GM19023 (cell line): ENCODE data around the gene MTR.
A peak's percentile ranks its signal among the peaks of the same experiment; 100 is the strongest.

Experiments
- ATAC-seq: cut with Tn5 transposase; IDR thresholded peaks from one replicate; pipeline ENCODE4 v1.9.1; 2021; ENCODE audit warnings: mild to moderate bottlenecking, moderate library complexity; ENCODE audit not compliant: unreplicated experiment

Gene MTR

DNA sequence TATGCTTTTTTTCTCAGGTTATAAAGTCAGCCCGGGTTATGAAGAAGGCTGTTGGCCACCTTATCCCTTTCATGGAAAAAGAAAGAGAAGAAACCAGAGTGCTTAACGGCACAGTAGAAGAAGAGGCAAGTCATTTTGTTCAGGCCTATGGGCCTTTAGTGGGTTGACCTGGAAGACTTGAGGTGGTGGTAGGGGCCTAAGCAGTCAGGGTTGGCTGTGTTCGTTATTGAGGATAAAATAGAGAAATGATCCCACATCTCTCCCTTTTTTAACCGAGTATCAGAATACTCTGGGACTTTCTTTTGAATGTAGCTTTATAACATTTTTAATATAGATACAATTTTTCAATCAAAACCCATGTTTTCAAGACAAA is 67.1 kb downstream of the MTR start:
- ATAC-seq, result no peak

GRCh38 chr1:236862615-236863211 is 67.6 kb downstream of the MTR start:
- no peak for ATAC-seq

DNA sequence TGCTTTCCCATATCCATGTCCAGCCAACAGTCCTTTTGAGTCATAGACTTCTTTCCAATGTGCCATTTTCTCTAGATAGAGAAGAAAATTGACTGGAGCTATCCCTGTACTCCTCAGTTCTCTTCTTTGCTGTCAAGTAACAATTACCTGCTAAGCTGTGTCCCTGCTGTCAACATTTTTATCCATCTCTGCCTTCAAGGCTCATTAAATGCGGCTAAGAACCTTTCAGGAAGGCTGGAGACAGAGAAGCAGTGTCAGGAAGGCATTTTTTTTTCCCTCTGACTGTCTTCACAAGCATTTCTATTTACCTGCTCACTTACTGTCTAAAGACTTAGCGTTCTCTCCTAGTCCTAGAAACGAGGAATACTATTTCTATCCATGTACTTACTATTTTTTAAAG is 69.1 kb downstream of the MTR start:
- ATAC-seq, result no peak

- no peak for ATAC-seq
These were observed 70.1 kb downstream of the MTR start for GRCh38 chr1:236864996-236865817.

DNA sequence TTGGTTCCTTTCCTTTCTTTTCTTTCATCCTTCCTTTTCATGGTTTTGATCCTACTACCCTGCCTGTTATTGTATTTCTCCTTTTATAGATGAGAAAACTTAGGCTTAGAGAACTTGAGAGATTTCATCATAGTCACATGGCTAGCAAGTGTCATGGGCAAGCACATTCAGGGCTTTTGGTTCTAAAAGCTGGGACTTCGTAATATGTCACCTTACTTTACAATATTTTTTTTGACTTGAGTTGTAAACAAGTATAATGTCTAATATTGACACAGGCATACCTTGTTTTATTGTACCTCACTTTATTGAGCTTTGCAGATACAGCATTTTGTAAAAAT is 70.7 kb downstream of the MTR start:
- no peak for ATAC-seq

DNA sequence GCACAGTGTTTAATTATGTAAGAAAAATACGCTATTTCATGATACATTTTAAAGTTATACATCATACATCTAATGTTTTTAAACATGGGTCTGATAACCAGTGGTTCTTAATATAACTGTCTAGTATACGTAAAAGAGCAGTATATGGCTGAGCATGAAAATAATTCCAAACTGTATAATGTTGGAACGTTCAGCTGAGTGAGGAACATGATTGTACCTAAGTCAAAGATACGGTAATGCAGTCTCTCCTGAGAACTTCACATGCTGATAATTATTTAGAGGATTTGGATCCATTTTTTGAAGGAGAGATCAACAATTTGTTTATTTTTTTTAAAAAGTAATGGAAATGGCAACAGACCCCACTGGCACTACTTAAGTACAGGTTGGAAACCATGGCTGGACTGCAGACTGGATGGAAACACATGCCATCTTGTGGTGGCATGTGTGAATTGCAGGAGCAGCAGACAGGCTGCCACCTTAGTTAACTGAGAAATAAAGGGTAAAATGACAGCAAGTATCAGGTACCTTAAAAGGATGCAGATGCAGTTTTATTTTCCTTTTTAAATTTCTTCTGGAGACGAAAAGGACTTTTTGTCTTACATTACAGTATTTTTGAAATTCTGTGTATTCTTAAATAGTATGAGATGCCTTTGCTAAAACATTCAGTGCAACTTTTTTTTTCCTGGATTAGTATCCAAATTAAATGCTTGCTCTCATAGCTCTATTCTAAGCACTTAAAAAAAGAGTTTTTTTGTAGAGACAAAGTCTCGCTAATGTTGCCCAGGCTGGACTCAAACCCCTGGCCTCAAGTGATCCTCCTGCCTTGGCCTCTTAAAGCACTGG is 73.8 kb downstream of the MTR start:
- peak; percentile 86 for ATAC-seq

GRCh38 chr1:236869911-236870310 is 74.8 kb downstream of the MTR start:
- ATAC-seq, result no peak

GRCh38 chr1:236870721-236871120 is 75.6 kb downstream of the MTR start:
- ATAC-seq, result no peak

DNA sequence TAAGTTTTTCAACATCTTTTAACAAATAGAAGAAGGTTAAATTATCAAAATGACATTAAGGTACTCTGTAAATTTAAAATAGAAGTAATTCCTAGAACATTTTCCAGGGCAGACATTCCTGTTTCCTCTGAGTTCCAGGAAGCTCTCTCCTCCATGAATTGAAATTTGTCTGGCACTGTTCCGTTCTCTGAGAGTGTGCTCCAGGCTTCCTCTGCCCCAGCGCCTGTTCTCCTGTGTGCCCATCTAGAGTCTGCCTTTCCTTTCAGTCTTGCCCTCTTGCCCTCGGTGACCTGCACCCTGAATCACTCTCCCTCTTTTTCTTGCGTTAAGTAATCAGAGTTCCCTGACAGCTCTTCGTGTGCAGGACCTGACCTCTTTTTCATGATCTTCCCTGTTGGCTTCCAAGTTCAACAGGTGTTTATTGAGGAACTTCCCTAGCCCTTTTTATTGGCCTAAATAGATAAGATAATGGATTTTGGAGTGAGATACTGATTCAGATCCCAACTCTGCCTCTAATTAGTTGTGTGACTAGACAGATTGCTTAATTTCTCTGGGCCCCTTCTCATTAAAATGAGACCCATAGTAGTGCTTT is 77.1 kb downstream of the MTR start:
- ATAC-seq, result no peak

- ATAC-seq, result no peak
These were observed 80.9 kb downstream of the MTR start for GRCh38 chr1:236875975-236876374.

DNA sequence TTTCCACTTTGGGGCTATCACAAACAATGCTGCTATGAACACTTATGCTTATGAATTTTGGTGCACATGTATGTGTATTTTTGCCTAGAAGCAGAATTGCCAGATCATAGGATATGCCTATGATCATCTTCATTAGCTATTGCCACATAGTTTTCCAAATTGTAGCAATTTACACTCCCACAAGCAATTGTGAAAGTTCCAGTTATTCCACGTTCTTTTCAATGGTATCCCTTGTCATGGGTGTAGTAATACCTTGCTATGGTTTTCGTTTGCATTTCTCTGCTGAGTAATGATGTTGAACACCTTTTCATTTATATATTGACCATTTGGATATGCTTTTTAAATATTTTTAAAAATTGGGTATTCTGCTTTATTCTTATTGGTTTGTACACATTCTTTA is 82.6 kb downstream of the MTR start:
- no peak for ATAC-seq

GRCh38 chr1:236880209-236880608 is 85.1 kb downstream of the MTR start:
- no peak for ATAC-seq

DNA sequence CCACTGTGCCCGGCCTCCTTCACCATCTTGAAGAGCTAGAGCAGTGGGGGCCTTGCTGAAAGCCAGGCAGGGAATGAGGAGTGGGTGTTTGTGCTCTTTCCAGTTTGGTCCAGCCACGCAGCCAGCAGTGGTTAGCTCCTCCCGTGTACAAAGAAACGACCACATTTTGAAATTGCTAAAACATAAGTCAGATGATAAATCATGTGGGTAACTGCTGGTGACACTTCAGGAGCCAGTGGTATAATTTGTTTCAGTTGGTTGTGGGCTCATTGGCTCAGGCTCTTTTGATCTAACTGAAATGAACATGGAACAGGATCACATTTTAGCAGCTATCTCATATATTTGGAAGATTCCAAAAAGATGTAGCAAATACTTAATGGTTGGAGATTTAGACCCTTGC is 87.6 kb downstream of the MTR start:
- no peak for ATAC-seq

- no peak for ATAC-seq
These were observed 91.1 kb downstream of the MTR start for GRCh38 chr1:236886199-236886598.

DNA sequence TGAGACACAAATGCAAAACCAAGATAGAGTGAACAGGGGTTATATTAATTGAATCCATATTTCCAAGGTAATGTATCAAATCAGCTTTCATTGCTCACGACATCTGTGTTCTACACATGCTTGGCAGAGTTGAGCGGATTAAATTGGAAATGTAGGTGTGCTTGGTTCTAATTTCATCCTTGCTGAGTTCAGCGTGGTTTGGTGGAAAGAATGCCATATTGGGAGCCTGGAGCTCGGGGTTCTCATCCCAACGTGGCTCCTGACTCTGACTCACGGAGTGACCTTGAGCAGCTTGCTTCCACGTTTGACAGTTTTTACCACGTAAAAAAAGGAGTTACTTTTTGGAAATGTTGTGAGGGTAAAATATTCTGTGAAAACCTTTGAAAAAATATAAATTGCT is 92.0 kb downstream of the MTR start:
- no peak for ATAC-seq

- no peak for ATAC-seq
These were observed 93.0 kb downstream of the MTR start for GRCh38 chr1:236888126-236888525.

DNA sequence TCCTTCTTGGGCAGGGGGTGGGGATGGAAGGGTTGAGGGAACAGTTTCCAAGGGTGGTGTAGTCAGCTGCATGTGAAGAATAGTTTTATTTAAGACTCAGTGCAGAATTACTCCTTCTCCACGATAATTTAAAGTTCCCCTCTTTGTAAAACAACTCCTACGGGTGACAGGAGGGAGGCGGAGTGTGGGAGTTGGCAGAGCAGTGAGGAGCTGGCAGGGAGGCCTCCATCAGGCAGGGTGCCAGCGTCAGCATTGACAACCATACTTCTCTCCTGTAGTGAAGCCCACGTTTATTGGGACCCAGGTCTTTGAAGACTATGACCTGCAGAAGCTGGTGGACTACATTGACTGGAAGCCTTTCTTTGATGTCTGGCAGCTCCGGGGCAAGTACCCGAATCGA is 93.8 kb downstream of the MTR start:
- no peak for ATAC-seq

DNA sequence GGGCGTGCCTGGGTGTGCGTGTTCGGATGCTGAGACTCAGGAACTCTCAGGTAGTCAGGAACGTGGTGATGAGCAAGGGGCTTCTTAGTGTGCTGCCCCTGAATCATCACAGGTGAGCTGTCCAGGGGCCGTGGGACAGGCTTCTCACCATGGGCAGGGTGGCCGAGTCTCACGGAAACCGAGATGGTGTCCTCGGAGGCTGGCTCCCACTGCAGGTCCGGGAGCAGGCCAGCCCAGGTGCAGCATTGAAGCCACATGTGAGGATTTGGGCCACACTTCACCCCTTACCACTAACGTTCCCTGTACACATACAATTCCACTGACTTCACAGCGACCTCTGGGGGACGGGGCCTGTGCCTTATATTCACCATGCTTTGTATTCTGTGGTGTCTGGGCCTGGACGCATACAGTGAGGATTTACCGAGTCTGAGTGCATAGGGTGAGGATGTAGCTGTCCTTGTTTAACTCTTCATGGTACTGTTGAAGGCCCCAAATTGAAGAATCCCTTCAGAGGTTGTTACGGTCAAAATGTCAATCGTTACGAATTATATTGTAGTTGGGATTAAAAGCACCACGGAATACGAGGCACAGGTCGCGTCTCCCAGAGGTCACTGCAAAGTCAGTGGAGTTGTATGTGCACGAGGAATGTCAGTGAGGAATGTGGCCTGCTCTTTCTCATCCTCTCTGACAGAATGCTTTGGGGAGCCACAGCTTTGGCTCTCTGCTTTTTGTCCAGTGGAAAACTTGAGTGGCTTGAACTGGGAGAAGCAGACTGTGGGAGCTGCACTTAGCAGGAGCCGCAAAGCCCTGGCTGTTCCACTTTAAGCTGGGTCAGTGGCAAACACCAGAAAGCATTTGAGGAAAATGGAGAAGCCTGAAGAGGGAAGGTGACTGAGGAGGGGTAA is 95.3 kb downstream of the MTR start:
- ATAC-seq, result no peak

DNA sequence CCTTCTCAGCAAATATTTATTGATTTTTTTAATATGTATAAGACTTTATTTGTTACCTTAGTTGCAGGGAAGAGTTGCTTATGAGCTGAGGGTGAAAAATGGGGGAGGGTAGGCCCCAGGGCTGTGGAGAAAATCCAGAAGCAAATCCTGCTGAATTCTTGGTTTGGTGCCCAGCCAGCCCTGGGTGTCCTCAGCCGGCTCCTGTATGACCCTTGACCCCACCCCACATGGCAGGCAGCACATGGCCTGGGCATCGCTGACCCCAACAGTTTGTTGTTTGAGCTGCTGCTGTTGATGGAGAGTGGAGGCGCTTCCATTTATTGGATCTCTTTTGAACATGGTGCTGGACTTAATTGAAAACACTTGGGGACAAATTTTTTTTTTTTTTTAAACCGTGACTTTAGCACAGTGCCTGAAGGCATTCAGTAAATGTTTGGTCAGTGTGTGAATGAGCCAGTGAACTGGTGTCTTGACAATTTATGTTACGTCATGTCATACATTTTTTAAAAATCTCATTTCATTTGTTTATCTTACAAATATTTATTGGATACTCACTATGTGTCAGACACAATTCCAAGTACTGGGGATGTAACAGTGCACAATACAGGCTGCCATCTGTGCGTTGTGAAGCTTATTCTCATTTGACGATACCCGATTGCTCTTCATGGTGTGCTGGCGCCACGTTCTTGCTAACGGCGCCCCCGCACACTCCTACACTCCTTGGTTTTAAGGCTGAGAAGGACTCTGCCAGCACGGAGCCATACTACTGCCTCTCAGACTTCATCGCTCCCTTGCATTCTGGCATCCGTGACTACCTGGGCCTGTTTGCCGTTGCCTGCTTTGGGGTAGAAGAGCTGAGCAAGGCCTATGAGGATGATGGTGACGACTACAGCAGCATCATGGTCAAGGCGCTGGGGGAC is 98.8 kb downstream of the MTR start:
- no peak for ATAC-seq
